Measurements from ENCODE around the gene ASNS.
A peak's percentile ranks its signal among the peaks of the same experiment; 100 is the strongest.

Gene ASNS

DNA sequence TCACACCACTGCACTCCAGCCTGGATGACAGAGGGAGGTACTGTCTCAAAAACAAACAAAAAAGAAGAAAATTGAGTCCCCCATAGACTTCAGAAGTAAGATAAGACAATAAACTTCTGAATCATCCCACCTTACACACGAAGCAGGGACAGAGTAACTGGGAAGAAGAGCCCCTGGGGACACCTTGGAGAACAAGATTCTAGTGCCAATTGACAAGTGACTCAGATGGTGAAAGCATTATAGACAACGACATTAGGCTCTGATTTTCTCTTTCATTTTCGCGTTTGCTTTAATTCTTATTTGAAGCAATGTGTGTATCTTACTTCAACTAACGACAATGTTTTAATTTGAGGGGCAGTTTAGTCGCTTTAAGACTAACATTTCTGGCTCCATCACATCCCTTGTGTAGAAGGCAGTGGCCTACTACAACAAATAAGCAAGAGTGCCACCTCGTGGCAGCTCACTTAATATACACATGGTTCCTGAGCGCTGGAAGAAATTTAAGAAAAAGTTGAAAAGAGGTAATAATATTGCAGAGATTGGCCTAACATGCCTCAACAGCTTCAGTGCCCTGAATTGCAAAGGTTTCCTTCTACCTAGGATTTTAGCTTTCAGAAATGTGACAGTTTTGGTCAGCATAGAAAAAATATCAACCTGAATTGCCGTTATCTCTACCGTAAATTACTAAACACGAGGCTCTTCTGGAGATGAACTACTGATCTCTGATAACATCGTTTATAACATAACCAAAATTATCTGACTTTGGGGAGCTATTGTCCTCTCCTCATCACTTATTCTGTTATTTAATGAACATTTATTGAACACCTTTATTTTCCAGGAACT is 36.7 kb downstream of the ASNS start:
- Histone ChIP-seq H3K27ac (replicated peaks) (no peak overlapping the region), H3K4me3 (replicated peaks; ENCODE audit: insufficient read depth, low read length) (no peak overlapping the region), H3K27me3 (ENCODE audit: insufficient read depth, poor library complexity, severe bottlenecking) (no peaks in the 10 kb centered on the region)
- peak; percentile 10 to 54 for DNase-seq (ENCODE audit: low read depth in 1 of 2, low spot score in 1 of 2)
- TF ChIP-seq, protein P1, sequence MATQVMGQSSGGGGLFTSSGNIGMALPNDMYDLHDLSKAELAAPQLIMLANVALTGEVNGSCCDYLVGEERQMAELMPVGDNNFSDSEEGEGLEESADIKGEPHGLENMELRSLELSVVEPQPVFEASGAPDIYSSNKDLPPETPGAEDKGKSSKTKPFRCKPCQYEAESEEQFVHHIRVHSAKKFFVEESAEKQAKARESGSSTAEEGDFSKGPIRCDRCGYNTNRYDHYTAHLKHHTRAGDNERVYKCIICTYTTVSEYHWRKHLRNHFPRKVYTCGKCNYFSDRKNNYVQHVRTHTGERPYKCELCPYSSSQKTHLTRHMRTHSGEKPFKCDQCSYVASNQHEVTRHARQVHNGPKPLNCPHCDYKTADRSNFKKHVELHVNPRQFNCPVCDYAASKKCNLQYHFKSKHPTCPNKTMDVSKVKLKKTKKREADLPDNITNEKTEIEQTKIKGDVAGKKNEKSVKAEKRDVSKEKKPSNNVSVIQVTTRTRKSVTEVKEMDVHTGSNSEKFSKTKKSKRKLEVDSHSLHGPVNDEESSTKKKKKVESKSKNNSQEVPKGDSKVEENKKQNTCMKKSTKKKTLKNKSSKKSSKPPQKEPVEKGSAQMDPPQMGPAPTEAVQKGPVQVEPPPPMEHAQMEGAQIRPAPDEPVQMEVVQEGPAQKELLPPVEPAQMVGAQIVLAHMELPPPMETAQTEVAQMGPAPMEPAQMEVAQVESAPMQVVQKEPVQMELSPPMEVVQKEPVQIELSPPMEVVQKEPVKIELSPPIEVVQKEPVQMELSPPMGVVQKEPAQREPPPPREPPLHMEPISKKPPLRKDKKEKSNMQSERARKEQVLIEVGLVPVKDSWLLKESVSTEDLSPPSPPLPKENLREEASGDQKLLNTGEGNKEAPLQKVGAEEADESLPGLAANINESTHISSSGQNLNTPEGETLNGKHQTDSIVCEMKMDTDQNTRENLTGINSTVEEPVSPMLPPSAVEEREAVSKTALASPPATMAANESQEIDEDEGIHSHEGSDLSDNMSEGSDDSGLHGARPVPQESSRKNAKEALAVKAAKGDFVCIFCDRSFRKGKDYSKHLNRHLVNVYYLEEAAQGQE (IDR thresholded peaks at IDR 0.05; ENCODE audit: insufficient replicate concordance, low read depth) = no peak
- TF ChIP-seq CTCF (IDR thresholded peaks at IDR 0.05; ENCODE audit: insufficient read depth, low read length) = peak; percentile 21

GRCh38 chr7:97819161-97819560 is 53.0 kb downstream of the ASNS start:
- no peak for DNase-seq (ENCODE audit: low read depth in 1 of 2, low spot score in 1 of 2)
- Histone ChIP-seq H3K27me3 (ENCODE audit: insufficient read depth, poor library complexity, severe bottlenecking) (no peaks in the 10 kb centered on the region), H3K27ac (replicated peaks) (no peak overlapping the region), H3K4me3 (replicated peaks; ENCODE audit: insufficient read depth, low read length) (no peak overlapping the region)
- no peak for TF ChIP-seq SPI1 (IDR thresholded peaks at IDR 0.05; ENCODE audit: borderline replicate concordance, low read depth)
- no peak for TF ChIP-seq GABPA (IDR thresholded peaks at IDR 0.05; ENCODE audit: low read depth)
- no peak for TF ChIP-seq POLR2AphosphoS5 (IDR thresholded peaks at IDR 0.05; ENCODE audit: low read depth)
- no peak for TF ChIP-seq CTCF (IDR thresholded peaks at IDR 0.05; ENCODE audit: insufficient read depth, low read length)
- TF ChIP-seq, protein P1 (IDR thresholded peaks at IDR 0.05; ENCODE audit: insufficient replicate concordance, low read depth) = no peak

DNA sequence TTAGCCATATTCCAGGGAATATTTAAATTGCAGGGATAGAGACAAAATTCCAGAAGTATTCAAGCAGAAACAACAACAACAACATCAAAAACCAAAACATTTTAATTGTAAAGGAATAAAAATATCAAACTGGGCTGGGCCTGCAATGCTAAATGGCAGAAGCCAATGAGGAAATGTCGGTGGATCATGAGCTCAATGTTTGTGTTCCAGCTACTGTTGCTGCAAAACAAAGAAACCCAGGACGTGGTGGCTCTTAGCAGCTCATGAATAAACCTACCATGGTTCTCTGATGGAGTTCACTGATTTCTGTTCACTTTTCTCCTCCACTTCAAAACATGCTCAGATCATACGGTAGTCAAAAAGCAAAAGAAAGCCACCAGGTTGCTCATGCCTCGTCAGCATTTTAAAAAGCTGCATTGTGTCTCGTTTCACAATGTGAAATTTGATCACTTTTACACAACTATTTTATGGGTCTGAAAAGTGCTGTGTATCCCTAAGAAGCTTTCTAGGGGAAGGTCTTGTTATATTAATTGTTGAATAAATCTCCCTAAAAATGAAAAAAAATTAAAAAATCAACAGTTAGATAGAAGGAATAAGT is 54.0 kb downstream of the ASNS start:
- H3K27ac ChIP-seq (replicated peaks) = no peak overlapping the region
- TF ChIP-seq SPI1 (IDR thresholded peaks at IDR 0.05; ENCODE audit: borderline replicate concordance, low read depth) (no peak), CTCF (IDR thresholded peaks at IDR 0.05; ENCODE audit: insufficient read depth, low read length) (no peak), POLR2AphosphoS5 (IDR thresholded peaks at IDR 0.05; ENCODE audit: low read depth) (no peak), GABPA (IDR thresholded peaks at IDR 0.05; ENCODE audit: low read depth) (no peak)
- TF ChIP-seq, protein P1 (IDR thresholded peaks at IDR 0.05; ENCODE audit: insufficient replicate concordance, low read depth) = no peak
- no peak for DNase-seq (ENCODE audit: low read depth in 1 of 2, low spot score in 1 of 2)
- H3K27me3 ChIP-seq (ENCODE audit: insufficient read depth, poor library complexity, severe bottlenecking) = no peaks in the 10 kb centered on the region
- H3K4me3 ChIP-seq (replicated peaks; ENCODE audit: insufficient read depth, low read length) = no peak overlapping the region

Data from HL-60 (cell line).